Measurements from ENCODE around the gene DCAF11. TPM values are rescaled to one million over a fixed set of nuclear protein-coding genes. Genes with fewer than 3 reads are reported as not detected.

The DCAF11 gene
- total and polyA plus RNA-seq, 2 of the 13 experiments (the other 11 are each of a cell fraction or from before 2014, with no cell fraction given), result 150 to 257 TPM

DNA sequence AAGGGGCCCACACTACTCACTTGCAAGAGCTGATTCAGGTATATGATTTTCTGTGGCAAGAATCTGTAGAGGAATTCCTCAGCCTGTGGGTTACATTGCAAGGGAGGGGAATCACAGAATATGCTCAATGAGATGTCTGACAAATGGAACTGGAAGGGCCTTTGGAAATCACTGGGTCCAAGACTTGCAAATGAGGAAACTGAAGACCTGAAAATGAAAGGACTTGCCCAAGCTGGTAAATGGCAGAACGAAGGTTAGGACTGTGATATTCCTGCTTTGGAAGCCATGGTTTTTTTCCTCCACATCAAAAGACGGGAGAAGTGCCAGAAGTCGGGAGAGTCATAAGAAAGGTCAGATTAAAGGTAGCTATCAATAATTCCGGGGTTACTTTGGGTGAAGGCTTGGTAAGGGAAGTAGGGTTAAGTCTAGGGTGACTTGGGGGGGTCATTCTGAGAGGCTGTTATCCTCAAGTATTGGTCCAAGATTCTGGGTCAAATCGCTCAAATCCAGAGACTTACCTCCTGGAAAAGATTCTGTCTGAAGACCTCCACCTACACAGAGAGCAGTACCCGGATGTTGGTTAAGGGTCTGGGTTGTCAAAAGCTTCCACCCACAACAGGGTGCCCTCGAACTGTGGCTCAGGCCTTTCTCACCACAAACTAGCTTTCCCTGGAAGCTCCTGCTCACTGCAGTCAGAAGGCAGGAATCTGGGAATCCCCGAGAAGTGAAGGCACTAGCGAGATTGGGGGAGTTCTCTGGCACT lies 31.3 kb downstream of the DCAF11 start (continued):
- TF ChIP-seq, protein P1, sequence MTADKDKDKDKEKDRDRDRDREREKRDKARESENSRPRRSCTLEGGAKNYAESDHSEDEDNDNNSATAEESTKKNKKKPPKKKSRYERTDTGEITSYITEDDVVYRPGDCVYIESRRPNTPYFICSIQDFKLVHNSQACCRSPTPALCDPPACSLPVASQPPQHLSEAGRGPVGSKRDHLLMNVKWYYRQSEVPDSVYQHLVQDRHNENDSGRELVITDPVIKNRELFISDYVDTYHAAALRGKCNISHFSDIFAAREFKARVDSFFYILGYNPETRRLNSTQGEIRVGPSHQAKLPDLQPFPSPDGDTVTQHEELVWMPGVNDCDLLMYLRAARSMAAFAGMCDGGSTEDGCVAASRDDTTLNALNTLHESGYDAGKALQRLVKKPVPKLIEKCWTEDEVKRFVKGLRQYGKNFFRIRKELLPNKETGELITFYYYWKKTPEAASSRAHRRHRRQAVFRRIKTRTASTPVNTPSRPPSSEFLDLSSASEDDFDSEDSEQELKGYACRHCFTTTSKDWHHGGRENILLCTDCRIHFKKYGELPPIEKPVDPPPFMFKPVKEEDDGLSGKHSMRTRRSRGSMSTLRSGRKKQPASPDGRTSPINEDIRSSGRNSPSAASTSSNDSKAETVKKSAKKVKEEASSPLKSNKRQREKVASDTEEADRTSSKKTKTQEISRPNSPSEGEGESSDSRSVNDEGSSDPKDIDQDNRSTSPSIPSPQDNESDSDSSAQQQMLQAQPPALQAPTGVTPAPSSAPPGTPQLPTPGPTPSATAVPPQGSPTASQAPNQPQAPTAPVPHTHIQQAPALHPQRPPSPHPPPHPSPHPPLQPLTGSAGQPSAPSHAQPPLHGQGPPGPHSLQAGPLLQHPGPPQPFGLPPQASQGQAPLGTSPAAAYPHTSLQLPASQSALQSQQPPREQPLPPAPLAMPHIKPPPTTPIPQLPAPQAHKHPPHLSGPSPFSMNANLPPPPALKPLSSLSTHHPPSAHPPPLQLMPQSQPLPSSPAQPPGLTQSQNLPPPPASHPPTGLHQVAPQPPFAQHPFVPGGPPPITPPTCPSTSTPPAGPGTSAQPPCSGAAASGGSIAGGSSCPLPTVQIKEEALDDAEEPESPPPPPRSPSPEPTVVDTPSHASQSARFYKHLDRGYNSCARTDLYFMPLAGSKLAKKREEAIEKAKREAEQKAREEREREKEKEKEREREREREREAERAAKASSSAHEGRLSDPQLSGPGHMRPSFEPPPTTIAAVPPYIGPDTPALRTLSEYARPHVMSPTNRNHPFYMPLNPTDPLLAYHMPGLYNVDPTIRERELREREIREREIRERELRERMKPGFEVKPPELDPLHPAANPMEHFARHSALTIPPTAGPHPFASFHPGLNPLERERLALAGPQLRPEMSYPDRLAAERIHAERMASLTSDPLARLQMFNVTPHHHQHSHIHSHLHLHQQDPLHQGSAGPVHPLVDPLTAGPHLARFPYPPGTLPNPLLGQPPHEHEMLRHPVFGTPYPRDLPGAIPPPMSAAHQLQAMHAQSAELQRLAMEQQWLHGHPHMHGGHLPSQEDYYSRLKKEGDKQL (CRISPR knock-in tag; IDR thresholded peaks at IDR 0.05; ENCODE audit: low read depth), result no peak
- TF ChIP-seq, protein P2, sequence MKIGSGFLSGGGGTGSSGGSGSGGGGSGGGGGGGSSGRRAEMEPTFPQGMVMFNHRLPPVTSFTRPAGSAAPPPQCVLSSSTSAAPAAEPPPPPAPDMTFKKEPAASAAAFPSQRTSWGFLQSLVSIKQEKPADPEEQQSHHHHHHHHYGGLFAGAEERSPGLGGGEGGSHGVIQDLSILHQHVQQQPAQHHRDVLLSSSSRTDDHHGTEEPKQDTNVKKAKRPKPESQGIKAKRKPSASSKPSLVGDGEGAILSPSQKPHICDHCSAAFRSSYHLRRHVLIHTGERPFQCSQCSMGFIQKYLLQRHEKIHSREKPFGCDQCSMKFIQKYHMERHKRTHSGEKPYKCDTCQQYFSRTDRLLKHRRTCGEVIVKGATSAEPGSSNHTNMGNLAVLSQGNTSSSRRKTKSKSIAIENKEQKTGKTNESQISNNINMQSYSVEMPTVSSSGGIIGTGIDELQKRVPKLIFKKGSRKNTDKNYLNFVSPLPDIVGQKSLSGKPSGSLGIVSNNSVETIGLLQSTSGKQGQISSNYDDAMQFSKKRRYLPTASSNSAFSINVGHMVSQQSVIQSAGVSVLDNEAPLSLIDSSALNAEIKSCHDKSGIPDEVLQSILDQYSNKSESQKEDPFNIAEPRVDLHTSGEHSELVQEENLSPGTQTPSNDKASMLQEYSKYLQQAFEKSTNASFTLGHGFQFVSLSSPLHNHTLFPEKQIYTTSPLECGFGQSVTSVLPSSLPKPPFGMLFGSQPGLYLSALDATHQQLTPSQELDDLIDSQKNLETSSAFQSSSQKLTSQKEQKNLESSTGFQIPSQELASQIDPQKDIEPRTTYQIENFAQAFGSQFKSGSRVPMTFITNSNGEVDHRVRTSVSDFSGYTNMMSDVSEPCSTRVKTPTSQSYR (CRISPR knock-in tag; IDR thresholded peaks at IDR 0.05; ENCODE audit: borderline replicate concordance), result no peak
- TF ChIP-seq ZNF83 (CRISPR knock-in tag; IDR thresholded peaks at IDR 0.05; ENCODE audit: borderline replicate concordance) (0 out of 2 replicates have a peak, but pooled peaks have one; percentile 47), SALL2 (CRISPR knock-in tag; IDR thresholded peaks at IDR 0.05) (0 out of 2 replicates have a peak, but pooled peaks have one; percentile 19), TCF7L2 (IDR thresholded peaks at IDR 0.05; ENCODE audit: low read depth, low read length) (no peak), ZNF33A (CRISPR knock-in tag; IDR thresholded peaks at IDR 0.05; ENCODE audit: borderline replicate concordance) (no peak), KMT2B (CRISPR knock-in tag; IDR thresholded peaks at IDR 0.05) (no peak), GATA4 (IDR thresholded peaks at IDR 0.05; ENCODE audit: borderline replicate concordance, low read depth) (no peak; the same call in 1 of the 2 replicates), GTF3A (CRISPR knock-in tag; conservative IDR thresholded peaks at IDR 0.05) (no peak)
- TF ChIP-seq, protein P3, sequence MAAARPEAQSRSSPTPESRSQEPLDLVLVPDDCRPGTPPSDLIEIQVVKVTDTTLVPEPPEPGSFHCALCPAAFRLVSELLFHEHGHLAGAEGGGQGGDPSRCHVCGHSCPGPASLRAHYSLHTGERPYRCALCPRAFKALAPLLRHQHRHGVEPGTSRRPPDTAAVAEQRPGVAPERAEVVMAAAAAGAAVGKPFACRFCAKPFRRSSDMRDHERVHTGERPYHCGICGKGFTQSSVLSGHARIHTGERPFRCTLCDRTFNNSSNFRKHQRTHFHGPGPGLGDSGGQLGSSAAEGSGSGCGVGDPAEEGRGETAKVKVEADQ (CRISPR knock-in tag; IDR thresholded peaks at IDR 0.05; ENCODE audit: borderline replicate concordance), result no peak
- TF ChIP-seq, protein P4, sequence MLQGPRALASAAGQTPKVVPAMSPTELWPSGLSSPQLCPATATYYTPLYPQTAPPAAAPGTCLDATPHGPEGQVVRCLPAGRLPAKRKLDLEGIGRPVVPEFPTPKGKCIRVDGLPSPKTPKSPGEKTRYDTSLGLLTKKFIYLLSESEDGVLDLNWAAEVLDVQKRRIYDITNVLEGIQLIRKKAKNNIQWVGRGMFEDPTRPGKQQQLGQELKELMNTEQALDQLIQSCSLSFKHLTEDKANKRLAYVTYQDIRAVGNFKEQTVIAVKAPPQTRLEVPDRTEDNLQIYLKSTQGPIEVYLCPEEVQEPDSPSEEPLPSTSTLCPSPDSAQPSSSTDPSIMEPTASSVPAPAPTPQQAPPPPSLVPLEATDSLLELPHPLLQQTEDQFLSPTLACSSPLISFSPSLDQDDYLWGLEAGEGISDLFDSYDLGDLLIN (CRISPR knock-in tag; IDR thresholded peaks at IDR 0.05; ENCODE audit: borderline replicate concordance), result no peak
- TF ChIP-seq, protein P5, sequence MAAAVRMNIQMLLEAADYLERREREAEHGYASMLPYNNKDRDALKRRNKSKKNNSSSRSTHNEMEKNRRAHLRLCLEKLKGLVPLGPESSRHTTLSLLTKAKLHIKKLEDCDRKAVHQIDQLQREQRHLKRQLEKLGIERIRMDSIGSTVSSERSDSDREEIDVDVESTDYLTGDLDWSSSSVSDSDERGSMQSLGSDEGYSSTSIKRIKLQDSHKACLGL (CRISPR knock-in tag; IDR thresholded peaks at IDR 0.05), result no peak
- TF ChIP-seq, protein P6, sequence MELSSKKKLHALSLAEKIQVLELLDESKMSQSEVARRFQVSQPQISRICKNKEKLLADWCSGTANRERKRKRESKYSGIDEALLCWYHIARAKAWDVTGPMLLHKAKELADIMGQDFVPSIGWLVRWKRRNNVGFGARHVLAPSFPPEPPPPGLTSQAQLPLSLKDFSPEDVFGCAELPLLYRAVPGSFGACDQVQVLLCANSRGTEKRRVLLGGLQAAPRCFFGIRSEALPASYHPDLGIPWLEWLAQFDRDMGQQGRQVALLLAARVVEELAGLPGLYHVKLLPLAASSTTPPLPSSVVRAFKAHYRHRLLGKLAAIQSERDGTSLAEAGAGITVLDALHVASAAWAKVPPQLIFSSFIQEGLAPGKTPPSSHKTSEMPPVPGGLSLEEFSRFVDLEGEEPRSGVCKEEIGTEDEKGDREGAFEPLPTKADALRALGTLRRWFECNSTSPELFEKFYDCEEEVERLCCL (CRISPR knock-in tag; IDR thresholded peaks at IDR 0.05; ENCODE audit: borderline replicate concordance), result peak; percentile 6; the same call in 1 of the 2 replicates
